Loucy (cell line): Measurements from ENCODE around the gene SMAD7.

Experiments used
- CTCF ChIP-seq: fragments of 200-600 bp; sonication (generic); conservative IDR thresholded peaks from 2 replicates; pipeline ENCODE4 v1.5.1; 2014; ENCODE audit warnings: mild to moderate bottlenecking, antibody characterized with exemption, low read length
- EZH2phosphoT487 ChIP-seq: fragments of 200-600 bp; IDR thresholded peaks from 2 replicates; pipeline ENCODE4 v1.6.1; 2018; ENCODE audit warnings: antibody characterized with exemption, mild to moderate bottlenecking, moderate library complexity, borderline replicate concordance

DNA sequence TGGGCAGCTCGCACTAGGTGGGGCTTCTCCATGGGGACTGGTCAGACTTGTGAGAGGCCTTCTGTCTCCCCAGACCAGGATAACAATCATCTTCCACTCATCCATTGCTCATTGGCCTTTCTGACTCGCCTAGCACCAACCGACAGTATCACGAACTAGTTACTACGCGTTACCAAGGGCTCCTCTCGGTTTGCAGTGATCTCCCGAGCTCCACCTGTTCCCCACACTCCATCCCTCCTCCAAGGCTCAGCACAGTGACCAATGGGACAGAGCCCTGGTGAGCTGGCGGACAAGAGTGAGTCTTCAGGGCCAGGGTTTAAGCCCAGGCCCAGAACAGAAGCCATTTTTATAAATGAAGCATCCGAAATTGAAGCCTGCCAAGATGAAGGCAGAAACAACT, 42.8 kb upstream of the SMAD7 start:
- TF ChIP-seq CTCF: no peak
- TF ChIP-seq EZH2phosphoT487: no peak
